SK-N-SH (cell line): ENCODE results near the gene SLC18A2. TPM values are rescaled to one million over a fixed set of nuclear protein-coding genes. Genes with fewer than 3 reads are reported as not detected.
"Not testable (repeated sequence)": the region's sequence is repeated elsewhere in the genome, so short reads cannot be mapped to it uniquely, and the experiment has no call there.

Experiments
- CTCF ChIA-PET: fragments of 300-600, 350-600 bp; formaldehyde crosslinking; extraction: SDS; loops from one replicate; lab custom pipeline; 2021; lab: Yijun Ruan, JAX
- POLR2A ChIA-PET: fragments of 350-600 bp; sonication (Branson Sonifier 250); formaldehyde crosslinking; extraction: SDS; loops from one replicate; lab custom pipeline; 2020; ENCODE audit warnings: antibody characterized with exemption, inconsistent platforms; lab: Yijun Ruan, JAX
- DNase-seq: peaks from one replicate; pipeline ENCODE4 v3.0.0; 2012
- H2AFZ ChIP-seq: fragments of 200-600 bp; sonication (generic); 2 replicates; pipeline ENCODE4 v1.8.1; 2016; ENCODE audit warnings: antibody characterized with exemption, mild to moderate bottlenecking, low read depth
- H3F3A ChIP-seq: fragments of 200-600 bp; sonication (generic); replicated peaks from 2 replicates; pipeline ENCODE3; 2016; ENCODE audit warnings: antibody characterized with exemption, mild to moderate bottlenecking; ENCODE audit not compliant: insufficient read depth
- H3K27ac ChIP-seq, 2 experiments: fragments of 200-500 bp in 1 of 2; fragments of 200-600 bp in 1 of 2; sonication (Bioruptor generic) in 1 of 2; sonication (generic), shearing (Covaris generic) in 1 of 2; 2 replicates each; pipeline versions ENCODE4 v1.5.1 to v1.6.1; 2014 to 2016; ENCODE audit warnings: low read depth in 2 of 2, inconsistent platforms in 1 of 2, low read length in 1 of 2, mild to moderate bottlenecking in 1 of 2, mixed read lengths in 1 of 2
- H3K27me3 ChIP-seq: fragments of 200-600 bp; sonication (generic), shearing (Covaris generic); 2 replicates; pipeline ENCODE4 v1.6.1; 2016; ENCODE audit warnings: mixed run types; ENCODE audit not compliant: insufficient read depth
- H3K36me3 ChIP-seq, 2 experiments: fragments of 200-500 bp in 1 of 2; fragments of 200-600 bp in 1 of 2; sonication (Bioruptor generic) in 1 of 2; sonication (generic) in 1 of 2; replicated peaks in 1 of 2; 2 replicates each; pipeline versions ENCODE3 to v1.5.1; 2014 to 2016; ENCODE audit warnings: low read length in 1 of 2, mild to moderate bottlenecking in 1 of 2; ENCODE audit not compliant: insufficient read depth in 2 of 2, control insufficient read depth in 1 of 2
- H3K4me1 ChIP-seq, 2 experiments: fragments of 200-500 bp in 1 of 2; fragments of 200-600 bp in 1 of 2; sonication (Bioruptor generic) in 1 of 2; sonication (generic), shearing (Covaris generic) in 1 of 2; 2 replicates each; pipeline versions ENCODE4 v1.5.1 to v1.6.1; 2014 to 2016; ENCODE audit warnings: low read depth in 1 of 2, low read length in 1 of 2, mixed run types in 1 of 2; ENCODE audit not compliant: insufficient read depth in 2 of 2, control insufficient read depth in 1 of 2
- H3K4me2 ChIP-seq: fragments of 200-600 bp; sonication (generic), shearing (Covaris generic); 2 replicates; pipeline ENCODE4 v1.6.1; 2017; ENCODE audit warnings: mixed run types
- H3K4me3 ChIP-seq, 2 experiments: fragments of 200-500 bp in 1 of 2; fragments of 200-600 bp in 1 of 2; sonication (Bioruptor generic) in 1 of 2; sonication (generic), shearing (Covaris generic) in 1 of 2; 2 replicates each; pipeline versions ENCODE4 v1.5.1 to v1.8.1; 2014 to 2016; ENCODE audit warnings: low read depth in 2 of 2, inconsistent platforms in 1 of 2, low read length in 1 of 2, mild to moderate bottlenecking in 1 of 2, mixed read lengths in 1 of 2, moderate library complexity in 1 of 2
- H3K79me2 ChIP-seq: fragments of 200-600 bp; sonication (generic); 2 replicates; pipeline ENCODE4 v1.8.1; 2017; ENCODE audit warnings: mild to moderate bottlenecking; ENCODE audit not compliant: insufficient read depth
- H3K9ac ChIP-seq: fragments of 200-600 bp; sonication (generic); 2 replicates; pipeline ENCODE4 v1.6.1; 2017; ENCODE audit warnings: mixed run types
- H3K9me2 ChIP-seq: fragments of 200-600 bp; sonication (generic); 2 replicates; pipeline ENCODE4 v1.6.1; 2017; ENCODE audit warnings: mixed run types
- H3K9me3 ChIP-seq: fragments of 200-600 bp; sonication (generic); 2 replicates; pipeline ENCODE4 v1.6.1; 2017; ENCODE audit warnings: mixed run types, mild to moderate bottlenecking, moderate library complexity
- H4K20me1 ChIP-seq: fragments of 200-600 bp; sonication (generic); 2 replicates; pipeline ENCODE4 v1.6.1; 2017; ENCODE audit warnings: mild to moderate bottlenecking, mixed run types; ENCODE audit not compliant: insufficient read depth
- EZH2phosphoT487 ChIP-seq: fragments of 200-600 bp; sonication (generic); IDR thresholded peaks from 2 replicates; pipeline ENCODE4 v1.6.1; 2017; ENCODE audit warnings: low read depth, mixed run types, mild to moderate bottlenecking, antibody characterized with exemption, moderate library complexity, borderline replicate concordance
- FOXJ3 ChIP-seq: sonication (generic); formaldehyde crosslinking; IDR thresholded peaks from 2 replicates; pipeline ENCODE4 v1.5.1; 2020; ENCODE audit warnings: mild to moderate bottlenecking, missing genetic modification reagents
- MXI1 ChIP-seq: IDR thresholded peaks from 2 replicates; pipeline ENCODE4 v1.6.1; 2012; ENCODE audit warnings: mild to moderate bottlenecking, low read depth, low read length, improper control_type of control experiment
- RAD21 ChIP-seq: IDR thresholded peaks from 2 replicates; pipeline ENCODE4 v1.6.1; 2012; ENCODE audit warnings: mild to moderate bottlenecking, low read length
- RFX5 ChIP-seq: IDR thresholded peaks from 2 replicates; pipeline ENCODE4 v1.6.1; 2012; ENCODE audit warnings: mild to moderate bottlenecking, improper control_type of control experiment, low read length
- USF1 ChIP-seq: IDR thresholded peaks from 2 replicates; pipeline ENCODE4 v1.4.0; 2012; ENCODE audit warnings: low read depth, borderline replicate concordance
- USF2 ChIP-seq: fragments of 150-350 bp; IDR thresholded peaks from 2 replicates; pipeline ENCODE4 v1.6.1; 2017; ENCODE audit warnings: antibody characterized with exemption, low read length, low read depth, borderline replicate concordance
- WGBS: methylation state at CpG from one replicate; pipeline ENCODE4 v1.1.6; 2017; ENCODE audit warnings: low lambda C conversion rate; 5-methylcytosine and 5-hydroxymethylcytosine counted together
- polyA plus RNA-seq, 3 experiments: library from polyadenylated mRNA; depleted of rRNA; stranded (reverse); fragments of >200 nt; gene quantifications; 2 replicates each; pipeline ENCODE4 v1.2.3, GENCODE V29; 2012

SLC18A2 gene
- polyA plus RNA-seq, 1 of the 3 experiments (the other 2 are of a cell fraction): not detected

GRCh38 chr10:117298219-117298618, 57.3 kb downstream of the SLC18A2 start (continued):
- no peak for TF ChIP-seq USF2
- no peak for TF ChIP-seq FOXJ3 (CRISPR knock-in tag)
- no peak for TF ChIP-seq RFX5
- TF ChIP-seq USF1: no peak

- Histone ChIP-seq H3K36me3 (peaks cover 0 to 5% of the 10 kb centered on the region in 2 experiments), H3K9ac (no peak overlapping the region), H3K79me2 (peaks cover 19% of the 10 kb centered on the region), H3K27me3 (no peaks in the 10 kb centered on the region), H2AFZ (no peak overlapping the region), H4K20me1 (no peaks in the 10 kb centered on the region), H3K4me3 (no peak overlapping the region), H3K27ac (no peak overlapping the region), H3F3A (no peaks in the 10 kb centered on the region), H3K9me2 (no peaks in the 10 kb centered on the region), H3K4me2 (no peak overlapping the region), H3K9me3 (no peaks in the 10 kb centered on the region), H3K4me1 (no peaks in the 10 kb centered on the region)
- CTCF ChIA-PET: interaction anchor here (0.9 to 4.9 kb wide), 3 partner anchors 19 to 83 kb away, joined by 3 to 28 read pairs (median 6); no protein-coding TSS in a partner anchor
- no peak for TF ChIP-seq RAD21
- no peak for TF ChIP-seq EZH2phosphoT487
- no peak for TF ChIP-seq FOXJ3 (CRISPR knock-in tag)
- no peak for TF ChIP-seq USF1
- DNase-seq: no peak
- POLR2A ChIA-PET: no interaction called here
These were observed 58.5 kb downstream of the SLC18A2 start for GRCh38 chr10:117299435-117299834.

GRCh38 chr10:117300671-117301070, 59.8 kb downstream of the SLC18A2 start:
- Histone ChIP-seq H3K9ac (no peak overlapping the region), H3F3A (no peaks in the 10 kb centered on the region), H3K9me2 (no peaks in the 10 kb centered on the region), H3K27ac (no peak overlapping the region), H3K4me1 (no peaks in the 10 kb centered on the region), H3K79me2 (peaks cover 11% of the 10 kb centered on the region), H3K36me3 (peaks cover 0 to 5% of the 10 kb centered on the region in 2 experiments), H4K20me1 (no peaks in the 10 kb centered on the region), H3K27me3 (no peaks in the 10 kb centered on the region), H3K9me3 (no peaks in the 10 kb centered on the region), H3K4me3 (no peak overlapping the region), H2AFZ (no peak overlapping the region), H3K4me2 (no peak overlapping the region)
- CTCF ChIA-PET: interaction anchor here (0.8 to 4.9 kb wide), 2 partner anchors 14 to 19 kb away, joined by 3 to 28 read pairs; no protein-coding TSS in a partner anchor
- POLR2A ChIA-PET: no interaction called here
- no peak for DNase-seq
- WGBS: 95% methylated on average over 1 of the region's 1 CpG
- no peak for TF ChIP-seq MXI1

GRCh38 chr10:117303451-117303850, 62.5 kb downstream of the SLC18A2 start:
- H3K27me3 ChIP-seq, POLR2A ChIA-PET, H3K4me2 ChIP-seq, H2AFZ ChIP-seq, H3K79me2 ChIP-seq, H3K9me3 ChIP-seq, H3K9ac ChIP-seq, H3K4me1 ChIP-seq, H3K36me3 ChIP-seq, H3K27ac ChIP-seq, H4K20me1 ChIP-seq, DNase-seq, H3F3A ChIP-seq, H3K9me2 ChIP-seq, H3K4me3 ChIP-seq: not testable (repeated sequence)
- WGBS: 93% methylated on average over 3 of the region's 3 CpGs
- CTCF ChIA-PET: interaction anchor here (0.9 kb wide), 1 partner anchor 16 kb away, joined by 3 read pairs; no protein-coding TSS in a partner anchor
